Mucosa of gallbladder (tissue), 1 donor: ENCODE data around the gene TET1. TPM values are rescaled to one million over a fixed set of nuclear protein-coding genes. Genes with fewer than 3 reads are reported as not detected.
"Not testable (repeated sequence)": the region's sequence is repeated elsewhere in the genome, so short reads cannot be mapped to it uniquely, and the experiment has no call there.

Source experiments
- DNase-seq: peaks from one replicate; pipeline ENCODE4 v3.0.0-alpha.2; 2020; ENCODE audit warnings: low spot score
- total RNA-seq: library from RNA; stranded (reverse); gene quantifications from one replicate; pipeline ENCODE4 v1.2.1, GENCODE V29; 2021
- donor health status: DM: no; HTN: no; CAD: no.

Gene TET1
- total RNA-seq, 1 donor from 2014 or later, result 3.1 TPM

GRCh38 chr10:68606918-68607317 is 46.8 kb downstream of the TET1 start:
- no peak for DNase-seq

GRCh38 chr10:68610023-68610422 is 49.9 kb downstream of the TET1 start:
- not testable (repeated sequence) for DNase-seq

DNA sequence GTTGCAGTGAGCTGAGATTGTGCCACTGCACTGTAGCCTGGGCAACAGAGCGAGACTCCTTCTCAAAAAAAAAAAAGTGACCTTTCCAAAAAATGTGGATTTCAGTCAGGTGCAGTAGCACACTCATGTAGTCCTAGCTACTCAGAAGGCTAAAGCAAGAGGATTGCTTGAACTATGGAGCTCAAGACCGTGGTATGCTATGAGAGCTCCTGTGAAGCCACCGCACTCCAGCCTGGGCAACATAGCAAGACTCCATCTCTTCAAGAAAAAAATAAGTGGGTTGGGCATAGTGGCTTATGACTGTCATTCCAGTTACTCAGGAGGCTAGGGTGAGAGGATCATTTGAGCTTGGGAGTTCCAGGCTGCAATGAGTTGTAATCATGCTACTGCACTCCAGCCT is 51.1 kb downstream of the TET1 start:
- DNase-seq, result no peak

- DNase-seq, result not testable (repeated sequence)
These were observed 53.8 kb downstream of the TET1 start for GRCh38 chr10:68613974-68614373.

GRCh38 chr10:68617691-68618090 is 57.6 kb downstream of the TET1 start:
- DNase-seq, result not testable (repeated sequence)

DNA sequence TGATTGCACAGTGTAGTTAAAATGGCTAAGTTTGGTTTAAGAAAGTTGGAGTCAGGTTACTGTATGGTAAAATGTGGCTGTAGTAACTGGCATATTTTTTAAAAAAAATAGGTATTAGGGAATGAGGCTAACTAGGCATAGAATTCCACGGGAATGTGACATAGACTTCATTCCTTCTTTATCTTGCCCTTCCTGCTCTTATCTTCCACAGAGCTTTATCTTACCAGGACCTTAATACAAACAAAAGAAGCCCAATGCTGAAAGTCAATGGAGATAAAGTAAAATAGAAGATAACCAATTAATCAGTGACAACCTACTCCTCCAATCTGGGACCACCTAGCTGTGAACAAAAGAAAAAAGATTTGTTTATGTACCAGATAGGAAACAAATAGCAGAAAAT is 58.1 kb downstream of the TET1 start:
- DNase-seq, result no peak

DNA sequence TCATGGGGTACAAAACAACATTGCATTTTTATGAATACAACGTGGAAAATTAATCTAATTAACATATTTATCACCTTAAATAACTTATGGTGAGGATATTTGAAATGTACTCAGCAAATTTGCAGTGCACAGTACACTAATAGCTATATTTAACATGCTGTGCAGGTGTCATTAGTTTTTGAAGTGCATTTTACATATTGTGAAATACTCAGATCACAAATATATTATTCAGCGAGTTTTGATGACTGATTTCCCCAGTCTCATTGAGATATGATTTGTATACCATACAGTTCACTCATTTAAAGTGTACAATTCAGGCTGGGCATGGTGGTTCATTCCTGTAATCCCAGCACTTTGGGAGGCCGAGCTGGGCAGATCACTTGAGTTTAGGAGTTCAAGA is 59.5 kb downstream of the TET1 start:
- no peak for DNase-seq

- no peak for DNase-seq
These were observed 65.3 kb downstream of the TET1 start for GRCh38 chr10:68625316-68625921.

- DNase-seq, result no peak
These were observed 68.5 kb downstream of the TET1 start for GRCh38 chr10:68628576-68629127.

DNA sequence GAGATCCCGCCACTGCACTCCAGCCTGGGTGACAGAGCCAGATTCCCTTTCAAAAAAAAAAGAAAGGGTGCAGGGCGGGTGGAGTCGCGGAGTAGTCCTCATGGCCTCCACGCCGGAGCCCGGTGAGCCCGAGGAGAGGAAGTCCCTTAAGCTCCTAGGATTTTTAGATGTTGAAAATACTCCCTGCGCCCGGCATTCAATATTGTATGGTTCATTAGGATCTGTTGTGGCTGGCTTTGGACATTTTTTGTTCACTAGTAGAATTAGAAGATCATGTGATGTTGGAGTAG is 72.1 kb downstream of the TET1 start:
- DNase-seq, result not testable (repeated sequence)

DNA sequence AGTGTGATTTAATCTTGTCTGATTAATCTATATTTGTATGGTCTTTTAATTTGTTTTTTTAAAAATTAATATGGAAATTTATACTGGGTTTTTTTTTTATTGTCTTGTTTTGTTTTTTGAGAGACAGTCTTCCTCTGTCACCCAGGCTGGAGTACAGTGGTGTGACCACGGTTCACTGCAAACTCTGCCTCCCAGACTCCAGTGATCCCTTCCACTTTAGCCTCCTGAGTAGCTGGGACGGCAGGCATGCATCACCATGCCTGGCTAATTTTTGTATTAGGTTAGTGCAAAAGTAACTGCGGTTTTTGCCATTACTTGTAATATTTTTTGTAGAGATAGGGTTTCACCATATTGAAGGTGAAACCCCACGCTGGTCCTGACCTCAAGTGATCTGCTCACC is 73.1 kb downstream of the TET1 start:
- DNase-seq, result no peak

DNA sequence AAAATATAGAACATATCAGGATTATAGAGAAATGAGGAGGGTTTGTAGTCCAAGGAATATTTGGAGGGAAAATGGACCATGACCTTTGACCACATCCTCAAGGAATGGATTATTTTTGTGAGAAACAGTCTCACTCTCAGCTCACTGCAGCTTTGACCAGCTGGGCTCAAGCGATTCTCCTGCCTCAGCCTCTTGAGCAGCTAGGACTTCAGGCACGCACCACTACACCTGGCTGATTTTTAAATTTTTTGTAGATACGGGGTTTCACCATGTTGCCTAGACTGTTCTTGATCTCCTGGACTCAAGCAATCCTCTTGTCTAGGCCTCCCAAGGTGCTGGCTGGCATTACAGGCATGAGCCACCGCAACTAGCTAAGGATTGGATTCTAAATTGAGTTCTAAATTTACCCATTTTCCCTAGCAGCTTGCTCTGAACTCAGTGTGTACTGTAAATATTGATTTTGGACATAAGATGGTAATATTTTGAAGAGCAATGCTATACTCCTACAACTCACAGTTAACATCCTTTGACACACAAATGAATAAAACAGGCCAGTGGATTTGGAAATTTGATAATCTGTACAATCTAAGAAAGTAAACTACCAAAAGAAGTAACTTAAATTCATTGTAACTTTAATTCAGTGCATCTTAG is 73.8 kb downstream of the TET1 start:
- no peak for DNase-seq

DNA sequence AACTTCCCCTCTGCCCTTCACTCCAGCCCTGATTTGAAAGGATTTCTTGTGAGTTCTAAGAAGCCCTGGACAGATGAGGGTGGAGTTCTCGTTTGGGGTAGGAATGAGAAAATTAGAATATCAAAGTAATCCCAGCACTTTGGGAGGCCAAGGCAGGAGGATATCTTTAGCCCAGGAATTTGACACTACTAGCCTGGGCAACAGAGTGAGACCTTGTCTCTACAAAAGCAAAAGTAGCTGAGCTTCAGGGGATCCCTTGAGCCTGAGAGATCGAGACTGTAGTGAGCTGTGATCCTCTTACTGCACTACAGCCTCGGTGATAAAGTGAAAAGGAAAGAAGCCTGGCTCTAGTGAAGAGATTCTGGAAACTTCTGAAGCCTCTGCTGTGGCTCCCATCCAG is 76.2 kb downstream of the TET1 start:
- no peak for DNase-seq

DNA sequence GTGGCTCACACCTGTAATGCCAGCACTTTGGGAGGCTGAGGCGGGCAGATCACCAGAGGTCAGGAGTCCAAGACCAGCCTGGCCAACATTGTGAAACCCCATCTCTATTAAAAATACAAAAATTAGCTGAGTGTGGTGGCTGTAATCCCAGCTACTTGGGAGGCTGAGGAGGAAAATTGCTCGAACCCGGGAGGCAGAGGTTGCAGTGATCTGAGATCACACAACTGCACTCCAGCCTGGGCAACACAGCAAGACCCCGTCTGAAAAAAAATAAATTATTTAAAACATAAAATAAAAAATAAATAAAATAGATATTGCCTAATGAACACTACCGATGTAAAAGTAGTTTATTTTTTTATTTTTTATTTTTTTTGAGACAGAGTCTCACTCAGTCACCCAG is 83.4 kb downstream of the TET1 start:
- not testable (repeated sequence) for DNase-seq

DNA sequence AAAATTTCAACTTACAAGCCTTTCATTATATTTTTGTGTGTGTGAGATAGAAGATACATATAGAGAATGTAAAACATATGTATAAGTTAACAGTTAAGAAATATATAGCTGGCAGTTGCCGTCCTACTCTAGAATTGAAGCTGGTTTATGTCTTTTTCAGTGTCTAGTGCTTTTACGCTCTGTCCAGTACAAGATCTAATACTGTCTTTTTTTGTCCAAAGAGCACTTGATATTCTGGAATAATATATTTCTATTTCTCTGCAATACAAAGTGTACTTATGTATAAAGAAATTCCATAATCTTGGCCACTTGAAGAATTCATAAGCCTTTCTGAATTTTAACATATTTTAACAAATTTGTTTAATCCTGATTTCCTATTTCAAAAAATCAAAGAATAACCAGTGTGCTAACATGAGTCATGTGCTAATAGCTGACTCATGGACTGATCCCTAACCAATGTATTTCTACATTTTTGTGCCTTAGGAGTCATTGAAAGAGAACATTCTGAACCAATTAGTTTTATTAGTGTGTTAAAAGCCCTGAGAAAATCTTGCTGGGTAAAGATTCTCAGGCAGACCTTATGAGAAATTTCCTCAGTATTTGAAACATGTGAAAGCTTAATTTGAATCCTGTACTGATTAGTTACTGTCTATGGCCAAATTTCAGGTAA is 87.7 kb downstream of the TET1 start:
- DNase-seq, result no peak

- DNase-seq, result no peak
These were observed 95.5 kb downstream of the TET1 start for GRCh38 chr10:68655620-68656126.

- no peak for DNase-seq
These were observed 105.7 kb downstream of the TET1 start for GRCh38 chr10:68665841-68666240.

- DNase-seq, result no peak
These were observed 106.2 kb downstream of the TET1 start for GRCh38 chr10:68666280-68666760.

GRCh38 chr10:68668231-68668630 is 108.1 kb downstream of the TET1 start:
- no peak for DNase-seq

GRCh38 chr10:68668972-68669371 is 108.8 kb downstream of the TET1 start:
- DNase-seq, result no peak

- DNase-seq, result no peak
These were observed 124.3 kb downstream of the TET1 start for GRCh38 chr10:68684413-68684812.

DNA sequence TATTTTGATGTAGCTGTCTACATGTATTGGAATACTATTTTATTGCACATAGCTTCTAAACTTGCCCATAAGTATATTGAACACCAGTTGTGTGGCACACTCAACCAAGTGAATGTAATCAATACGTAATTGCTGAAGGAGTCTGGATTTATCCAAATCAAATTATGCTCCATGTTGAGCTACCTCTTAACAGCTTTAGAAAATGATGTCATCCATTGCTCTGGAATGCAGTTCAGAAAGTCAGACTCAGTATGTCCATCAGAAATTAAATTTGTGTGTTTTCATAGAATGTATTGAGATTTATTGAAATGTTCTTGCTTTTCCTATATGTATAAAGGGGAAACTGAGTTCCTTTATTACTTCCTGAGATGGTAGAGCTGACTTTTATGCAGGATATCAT is 135.9 kb downstream of the TET1 start:
- no peak for DNase-seq

DNA sequence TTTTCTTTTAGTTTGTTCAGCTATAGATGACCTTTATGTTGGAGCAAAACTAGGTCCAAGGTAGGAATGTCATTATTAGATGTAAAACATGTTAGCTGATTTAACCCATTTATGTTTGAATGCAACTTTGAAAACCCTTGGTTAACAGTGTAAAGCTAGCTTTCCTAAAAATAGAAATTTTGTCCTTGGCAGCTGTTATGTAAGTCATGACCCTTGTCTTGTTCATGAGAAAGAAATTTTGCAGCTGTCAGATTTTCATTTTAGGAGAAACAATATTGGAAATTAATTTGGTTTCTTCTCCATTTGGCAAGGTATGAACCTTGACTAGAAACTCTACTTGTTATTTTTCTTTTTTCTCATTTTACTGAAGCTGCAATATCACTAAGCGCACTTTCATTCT is 137.0 kb downstream of the TET1 start:
- no peak for DNase-seq
